ENCODE data around the gene ICE2. TPM values are rescaled to one million over a fixed set of nuclear protein-coding genes. Genes with fewer than 3 reads are reported as not detected.

Gene ICE2
- total and polyA plus RNA-seq, 2 of the 8 experiments (the other 6 are each of a cell fraction or from before 2014, with no cell fraction given): 40.0 to 87.3 TPM

DNA sequence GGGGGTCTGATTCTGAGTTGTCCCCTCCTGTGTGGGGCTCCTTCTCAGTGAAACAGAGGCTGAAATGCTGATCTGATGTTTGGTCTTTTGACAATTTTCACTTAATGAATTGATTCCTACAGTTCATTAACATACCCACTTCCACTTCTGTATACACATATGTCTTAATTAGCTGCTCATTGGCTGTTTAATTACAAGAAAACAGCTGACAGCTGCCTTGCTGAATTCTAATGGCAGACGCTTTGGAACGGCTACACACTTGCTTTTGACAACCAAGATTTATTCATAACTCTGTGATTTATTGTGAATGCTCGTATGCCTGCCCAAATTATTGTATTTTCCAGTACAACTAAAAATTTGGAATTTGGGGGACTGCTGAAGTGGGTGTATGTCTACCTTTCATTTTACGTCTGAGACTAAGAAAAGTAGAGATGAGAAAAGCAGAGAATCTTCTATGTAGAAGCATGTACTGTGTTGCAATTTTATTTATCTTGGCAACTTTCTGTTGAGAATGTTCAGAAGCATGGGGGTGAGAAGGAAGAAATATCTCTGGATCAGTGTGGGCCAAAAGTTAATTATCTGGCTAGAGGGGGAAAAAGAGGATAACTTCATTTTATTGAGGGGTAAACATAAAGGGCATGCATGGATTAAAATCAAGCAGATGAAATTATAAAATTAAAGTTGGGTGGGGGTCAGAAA lies 46.5 kb upstream of the ICE2 start:
- Histone ChIP-seq H4K5ac (ENCODE audit: insufficient read length, low read depth, low read length) (no peak overlapping the region), H2AK5ac (ENCODE audit: low read depth, low read length) (no peak overlapping the region), H3K4me2 (ENCODE audit: insufficient read depth in 1 of 2, low read depth in 2 of 2, low read length in 2 of 2) (no peak overlapping the region), H3K14ac (ENCODE audit: insufficient read length) (no peak overlapping the region), H3K36me3 (ENCODE audit: control insufficient read depth in 2 of 4, insufficient read depth in 4 of 4, low read length in 3 of 4) (no peaks in the 10 kb centered on the region), H2BK120ac (replicated peaks; ENCODE audit: low read depth, low read length) (no peak overlapping the region), H2BK12ac (ENCODE audit: low read depth, low read length) (no peak overlapping the region), H4K20me1 (replicated peaks in 1 of 2; ENCODE audit: control insufficient read depth in 1 of 2, insufficient read depth in 2 of 2, low read length in 2 of 2) (no peaks in the 10 kb centered on the region), H3K23me2 (ENCODE audit: low read depth, low read length) (no peaks in the 10 kb centered on the region), H3K23ac (ENCODE audit: insufficient read length) (no peak overlapping the region), H3K79me2 (ENCODE audit: control insufficient read depth in 1 of 2, insufficient read depth in 2 of 2, low read length in 2 of 2) (no peaks in the 10 kb centered on the region), H2BK5ac (ENCODE audit: low read depth, low read length) (no peak overlapping the region), H2BK20ac (ENCODE audit: low read length) (no peak overlapping the region), H3K4ac (replicated peaks; ENCODE audit: insufficient read length, low read depth, low read length) (no peak overlapping the region), H4K91ac (replicated peaks; ENCODE audit: insufficient read length, low read length) (no peak overlapping the region), H2BK15ac (ENCODE audit: low read length) (no peak overlapping the region), H3K56ac (replicated peaks; ENCODE audit: insufficient read length, low read depth, low read length) (no peak overlapping the region), H3K9me3 (ENCODE audit: insufficient read depth in 2 of 2, low read depth in 1 of 2, low read length in 1 of 2) (no peaks in the 10 kb centered on the region), H3K79me1 (ENCODE audit: low read depth, low read length) (no peaks in the 10 kb centered on the region), H3K27ac (ENCODE audit: low read depth, low read length) (no peak overlapping the region), H3K4me3 (ENCODE audit: extremely low read depth in 1 of 4, insufficient read depth in 2 of 4, low read depth in 3 of 4, low read length in 4 of 4) (no peak overlapping the region), H3K4me1 (replicated peaks in 1 of 4; ENCODE audit: control insufficient read depth in 3 of 4, insufficient read depth in 4 of 4, low read length in 3 of 4) (no peaks in the 10 kb centered on the region), H3K18ac (ENCODE audit: extremely low read depth, low read length) (no peak overlapping the region), H3K9ac (replicated peaks in 1 of 4; ENCODE audit: extremely low read depth in 1 of 4, low read depth in 3 of 4, low read length in 3 of 4) (no peak overlapping the region), H4K8ac (ENCODE audit: extremely low read depth, insufficient read depth, low read length) (no peak overlapping the region), H3K27me3 (replicated peaks in 1 of 4; ENCODE audit: control insufficient read depth in 3 of 4, extremely low read depth in 1 of 4, insufficient read depth in 3 of 4, low read length in 3 of 4) (no peaks in the 10 kb centered on the region), H2AFZ (ENCODE audit: low read length) (no peak overlapping the region)
- ChIA-PET CTCF (ENCODE audit: partially characterized antibody) (interaction anchor here (0.9 to 1.9 kb wide), 3 partner anchors 9 to 54 kb away, joined by 3 to 4 read pairs (median 4); no protein-coding TSS in a partner anchor), POLR2A (ENCODE audit: partially characterized antibody) (interaction anchor here (1.4 kb wide), 1 partner anchor 18 kb away, joined by 3 read pairs; no protein-coding TSS in a partner anchor)
- DNase-seq (ENCODE audit: low read depth in 1 of 2, low spot score in 2 of 2) (no peak), FAIRE-seq (no peak)
- WGBS, 2 experiments (ENCODE audit: extremely low coverage in 1 of 2, insufficient coverage in 1 of 2, insufficient read length in 1 of 2, insufficient replicate concordance in 2 of 2, low coverage in 1 of 2, low lambda C conversion rate in 2 of 2, missing lambda C conversion rate in 1 of 2): 91% methylated on average over 4 of the region's 4 CpGs; no CpG with 5 or more reads in 1 of the 2 experiments
- TF ChIP-seq TAF1 (IDR thresholded peaks at IDR 0.05; ENCODE audit: low read depth, low read length): no peak
- TF ChIP-seq CHD1 (IDR thresholded peaks at IDR 0.05; ENCODE audit: low read depth, low read length): no peak
- TF ChIP-seq, protein P1, sequence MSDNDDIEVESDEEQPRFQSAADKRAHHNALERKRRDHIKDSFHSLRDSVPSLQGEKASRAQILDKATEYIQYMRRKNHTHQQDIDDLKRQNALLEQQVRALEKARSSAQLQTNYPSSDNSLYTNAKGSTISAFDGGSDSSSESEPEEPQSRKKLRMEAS (IDR thresholded peaks at IDR 0.05): no peak
- no peak for TF ChIP-seq CBX5 (IDR thresholded peaks at IDR 0.05; ENCODE audit: low read depth, low read length)
- TF ChIP-seq SUZ12 (IDR thresholded peaks at IDR 0.05; ENCODE audit: low read length): no peak
- no peak for TF ChIP-seq KDM1A (IDR thresholded peaks at IDR 0.05; ENCODE audit: borderline replicate concordance, low read length)
- TF ChIP-seq CREB1 (IDR thresholded peaks at IDR 0.05): no peak
- no peak for TF ChIP-seq HDAC2 (IDR thresholded peaks at IDR 0.05; ENCODE audit: borderline replicate concordance in 1 of 2, low read depth in 2 of 2, low read length in 2 of 2)
- no peak for TF ChIP-seq TEAD4 (IDR thresholded peaks at IDR 0.05; ENCODE audit: low read depth, low read length)
- no peak for TF ChIP-seq JUN (IDR thresholded peaks at IDR 0.05; ENCODE audit: low read depth, low read length)
- TF ChIP-seq RAD21 (IDR thresholded peaks at IDR 0.05 in 1 of 2, conservative IDR thresholded peaks at IDR 0.05 in 1 of 2; ENCODE audit: low read depth in 2 of 2, low read length in 2 of 2): no peak
- no peak for TF ChIP-seq POLR2AphosphoS5 (IDR thresholded peaks at IDR 0.05; ENCODE audit: low read depth, low read length)

Measured in H1 (cell line).